NCI-H146 (cell line): ENCODE measurements around the gene WDR54.
A peak's percentile ranks its signal among the peaks of the same experiment; 100 is the strongest.

ENCODE experiments used
- DNase-seq: peaks from one replicate; lab custom pipeline; 2025; lab: John Stamatoyannopoulos, UW

WDR54 gene

DNA sequence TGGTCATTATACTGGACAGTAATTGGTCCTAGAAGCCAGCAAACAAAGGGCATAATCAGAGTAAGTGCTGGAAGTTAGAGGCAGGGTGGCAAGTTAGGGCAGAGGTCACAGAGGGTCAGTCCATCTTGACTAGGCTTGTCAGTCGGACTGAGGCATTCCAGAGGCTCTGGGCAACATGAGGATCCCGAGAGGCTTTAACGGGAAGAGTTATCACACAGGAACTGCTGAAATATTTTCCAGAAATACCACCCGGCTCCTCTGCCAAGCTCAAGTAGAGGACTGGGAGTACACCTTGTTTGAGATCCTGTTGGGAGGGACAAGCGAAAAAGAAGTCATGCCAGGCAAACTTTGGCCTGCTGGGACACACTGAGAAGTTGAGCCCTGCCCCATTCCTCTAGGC lies 13.8 kb upstream of the WDR54 start:
- DNase-seq = no peak

DNA sequence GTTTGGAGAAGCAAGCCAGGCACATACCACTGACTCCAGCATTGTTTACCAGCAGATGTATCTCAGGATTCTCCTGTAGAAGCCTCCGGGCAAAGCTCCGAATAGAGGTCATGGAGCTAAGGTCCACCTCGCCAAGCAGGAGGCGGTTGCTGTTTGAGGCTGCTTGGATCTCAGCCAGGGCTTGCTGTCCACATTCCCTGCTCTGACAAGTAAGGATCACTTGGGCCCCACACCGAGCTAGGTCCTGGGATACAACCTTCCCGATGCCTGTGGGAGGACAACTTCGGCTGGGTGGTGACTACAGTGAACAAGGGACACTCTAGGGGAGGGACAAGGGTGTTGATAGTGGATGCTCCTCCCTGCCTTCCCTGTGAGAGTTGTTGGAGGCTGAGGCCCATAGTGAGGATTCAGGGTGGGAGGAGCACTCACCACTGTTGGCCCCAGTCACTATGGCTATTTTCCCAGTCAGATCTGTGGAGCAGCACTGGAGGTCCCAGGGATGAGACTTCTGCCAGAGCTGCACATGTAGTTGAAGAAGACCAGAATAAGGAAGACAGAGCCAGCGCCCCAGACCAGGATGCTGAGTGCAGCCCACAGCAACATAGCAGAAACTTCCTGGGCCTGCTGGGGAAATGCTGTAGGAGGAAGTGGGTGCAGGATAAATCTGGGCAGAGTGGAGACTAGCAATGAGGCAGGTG lies 8.4 kb upstream of the WDR54 start:
- DNase-seq = no peak

DNA sequence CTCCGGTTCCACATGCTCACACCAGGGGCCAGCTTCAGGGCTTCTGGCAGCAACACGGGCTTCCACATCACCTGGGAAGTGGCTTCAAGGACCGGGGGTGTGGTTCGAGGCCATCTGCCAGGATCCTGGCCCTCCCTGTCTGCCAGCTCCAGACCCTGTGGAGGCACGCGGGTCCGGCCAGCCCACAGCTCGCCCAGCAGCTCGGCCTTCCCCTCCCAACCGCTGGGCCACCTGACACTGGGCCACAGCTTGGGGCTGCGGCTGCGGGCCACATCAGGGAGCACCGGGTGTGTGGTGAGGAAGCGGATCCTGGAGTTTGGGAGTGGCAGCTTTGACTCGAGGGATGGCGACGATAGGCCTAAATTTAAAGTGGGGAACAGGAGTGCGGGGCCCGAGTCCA lies 7.1 kb upstream of the WDR54 start:
- no peak for DNase-seq

GRCh38 chr2:74414881-74415761 lies 6.4 kb upstream of the WDR54 start:
- DNase-seq = no peak

DNA sequence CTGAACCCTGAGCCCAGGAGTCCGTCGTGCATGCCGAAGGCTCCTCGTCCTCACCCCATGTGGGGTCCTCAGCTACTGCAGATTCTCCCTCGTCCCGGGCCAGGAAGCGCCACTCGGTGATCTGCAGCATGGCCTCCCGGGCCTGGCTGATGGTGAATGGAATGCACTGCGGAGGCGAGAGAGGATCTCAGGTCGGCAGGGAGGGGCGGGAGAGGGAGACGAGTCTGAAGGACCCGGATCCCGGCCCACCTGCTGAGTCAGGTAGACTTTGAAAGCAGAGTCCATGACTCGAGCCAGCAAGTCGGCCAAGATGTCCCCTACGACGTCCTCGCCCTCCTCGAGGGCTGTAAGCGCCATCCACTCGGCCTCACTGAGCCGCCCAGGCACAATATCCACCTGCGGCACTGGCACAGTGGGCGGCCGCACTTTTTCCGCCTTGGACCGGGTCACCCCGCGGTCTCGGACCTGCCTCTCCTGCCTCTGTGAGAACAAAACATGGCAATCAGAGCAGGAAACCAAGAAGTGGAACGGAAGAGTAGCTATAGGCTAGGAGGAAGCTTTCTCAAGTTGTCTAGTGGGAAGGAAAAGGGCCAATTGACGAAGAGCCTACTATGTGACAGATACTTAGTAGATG lies 5.7 kb upstream of the WDR54 start:
- no peak for DNase-seq

GRCh38 chr2:74416778-74417177 lies 4.8 kb upstream of the WDR54 start:
- no peak for DNase-seq

GRCh38 chr2:74417197-74417596 lies 4.3 kb upstream of the WDR54 start:
- DNase-seq = no peak

- DNase-seq = no peak
These were observed 3.8 kb upstream of the WDR54 start for GRCh38 chr2:74417763-74418162.

DNA sequence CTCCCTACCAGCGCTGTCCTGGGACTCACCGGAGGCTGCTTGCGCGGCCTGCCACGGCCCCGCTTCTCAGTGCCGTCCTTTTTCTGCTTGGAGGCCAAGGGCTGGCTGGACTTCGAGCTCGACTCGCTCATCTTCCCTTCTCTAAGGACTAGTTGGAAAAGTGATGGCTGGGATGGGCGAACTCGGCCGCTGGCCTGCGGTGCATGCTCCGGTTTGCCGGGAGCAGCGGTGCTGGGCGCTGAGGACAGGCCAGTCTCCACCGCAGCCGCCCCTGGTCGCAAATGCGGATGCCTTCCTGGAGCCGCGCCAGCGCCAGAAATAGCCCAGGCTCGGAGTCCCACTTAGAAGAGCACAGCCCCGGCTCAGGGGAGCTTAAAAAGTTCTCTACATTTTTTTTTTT lies 3.2 kb upstream of the WDR54 start:
- no peak for DNase-seq

DNA sequence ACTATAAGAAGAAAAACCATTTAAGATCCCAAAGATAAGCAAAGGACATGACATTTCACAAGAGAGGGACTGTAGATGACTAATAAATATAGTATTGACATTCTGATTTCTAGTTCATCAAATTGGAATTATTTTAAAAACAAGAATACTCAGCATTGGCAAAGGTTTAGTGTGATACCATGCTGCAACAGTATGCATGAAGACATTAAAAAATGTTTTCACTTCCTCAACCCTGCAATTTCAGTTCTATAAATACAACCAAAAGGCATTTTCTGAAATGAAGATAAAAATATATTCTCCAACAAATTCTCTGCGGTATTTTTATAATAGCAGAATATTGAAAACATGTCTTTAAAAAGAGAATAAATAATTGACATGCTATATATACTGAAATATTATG lies 2.2 kb upstream of the WDR54 start:
- DNase-seq = no peak

- no peak for DNase-seq
These were observed 1.5 kb upstream of the WDR54 start for GRCh38 chr2:74420006-74420405.

- DNase-seq = peak; percentile 18
These were observed 957 bp upstream of the WDR54 start for GRCh38 chr2:74420443-74421103.

DNA sequence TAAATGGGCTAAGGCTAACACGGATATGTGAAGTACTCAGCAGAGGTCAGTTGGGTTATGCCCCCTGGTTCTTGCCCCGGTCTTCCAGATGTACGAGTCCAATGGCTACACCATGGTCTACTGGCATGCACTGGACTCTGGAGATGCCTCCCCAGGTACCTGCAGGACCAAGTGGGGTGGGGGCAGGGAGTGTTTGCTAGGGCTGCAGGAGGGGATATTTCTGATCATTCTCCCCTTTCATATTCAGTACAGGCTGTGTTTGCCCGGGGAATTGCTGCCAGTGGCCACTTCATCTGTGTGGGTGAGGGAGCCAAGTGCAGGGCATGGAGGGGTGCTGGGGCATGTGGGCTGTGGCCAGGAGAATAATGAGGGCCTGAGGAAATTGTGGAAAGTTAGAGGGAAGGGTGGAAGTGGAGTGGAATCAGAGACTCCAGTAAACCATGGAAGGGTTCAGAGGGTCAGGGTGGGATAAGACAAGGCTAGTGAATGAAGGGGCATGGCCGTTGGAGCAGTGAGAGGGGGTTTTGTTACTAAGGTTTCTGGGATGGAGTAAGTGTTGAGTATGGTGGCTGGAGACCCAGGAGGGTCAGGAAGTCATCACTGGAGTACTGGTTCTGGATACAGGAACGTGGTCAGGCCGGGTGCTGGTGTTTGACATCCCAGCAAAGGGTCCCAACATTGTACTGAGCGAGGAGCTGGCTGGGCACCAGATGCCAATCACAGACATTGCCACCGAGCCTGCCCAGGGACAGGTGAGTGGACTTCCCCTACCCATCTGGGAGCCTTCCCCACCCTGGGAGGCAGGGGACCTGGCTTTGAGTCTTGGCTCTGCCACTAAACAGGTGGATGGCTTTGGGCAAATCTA lies 1.9 kb downstream of the WDR54 start:
- no peak for DNase-seq

DNA sequence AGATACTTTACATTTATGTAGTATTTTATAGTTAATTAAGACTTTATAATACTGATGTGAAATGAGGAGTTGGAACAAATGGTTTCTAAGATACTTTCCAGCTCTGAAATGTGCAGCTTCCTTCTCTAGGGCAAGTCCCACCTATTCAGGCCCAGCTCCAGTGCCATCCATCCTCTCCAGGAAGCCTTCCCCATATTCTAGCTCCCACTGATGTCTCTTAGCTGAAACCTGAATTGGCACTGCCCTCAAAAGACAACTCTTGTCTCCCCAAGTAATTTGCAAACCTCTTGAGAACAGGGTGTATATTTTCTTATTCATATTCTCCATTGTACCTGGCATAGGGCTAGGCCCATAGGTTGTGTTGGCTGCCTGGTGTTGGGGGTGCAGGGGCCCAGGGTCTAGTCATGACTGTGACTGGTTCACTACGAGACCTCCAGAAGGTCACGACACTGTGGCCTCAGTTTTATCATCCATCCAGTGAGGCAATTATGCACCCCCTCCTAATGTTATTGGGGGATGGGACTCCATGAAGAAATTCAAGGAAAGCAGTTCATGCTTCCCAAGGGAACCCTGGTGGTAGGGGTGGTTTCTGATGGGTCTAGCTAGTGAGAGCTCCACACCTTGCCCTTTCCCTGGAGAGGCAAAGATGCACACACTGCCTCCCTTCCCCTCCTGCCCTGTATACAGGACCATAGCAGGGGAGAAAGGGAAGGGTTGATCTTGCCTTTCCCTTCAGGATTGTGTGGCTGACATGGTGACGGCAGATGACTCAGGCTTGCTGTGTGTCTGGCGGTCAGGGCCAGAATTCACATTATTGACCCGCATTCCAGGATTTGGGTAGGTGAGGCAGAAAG lies 2.8 kb downstream of the WDR54 start:
- no peak for DNase-seq

DNA sequence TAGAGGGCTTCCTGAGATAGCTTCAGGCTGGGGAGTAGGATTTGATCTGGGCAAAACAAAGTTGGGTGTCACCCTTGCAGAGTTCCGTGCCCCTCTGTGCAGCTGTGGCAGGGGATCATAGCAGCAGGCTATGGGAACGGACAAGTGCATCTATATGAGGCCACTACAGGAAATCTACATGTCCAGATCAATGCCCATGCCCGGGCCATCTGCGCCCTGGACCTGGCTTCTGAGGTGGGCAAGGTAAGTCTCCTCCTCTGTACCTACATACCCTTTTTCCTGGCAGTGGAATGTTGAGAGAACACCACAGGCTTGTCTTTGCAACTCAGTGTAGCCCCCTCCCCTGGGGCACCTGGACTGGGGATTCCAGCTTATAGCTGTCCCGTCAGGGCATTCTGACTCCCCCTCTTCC lies 3.5 kb downstream of the WDR54 start:
- DNase-seq = no peak

GRCh38 chr2:74425523-74425922 lies 4.0 kb downstream of the WDR54 start:
- DNase-seq = no peak

DNA sequence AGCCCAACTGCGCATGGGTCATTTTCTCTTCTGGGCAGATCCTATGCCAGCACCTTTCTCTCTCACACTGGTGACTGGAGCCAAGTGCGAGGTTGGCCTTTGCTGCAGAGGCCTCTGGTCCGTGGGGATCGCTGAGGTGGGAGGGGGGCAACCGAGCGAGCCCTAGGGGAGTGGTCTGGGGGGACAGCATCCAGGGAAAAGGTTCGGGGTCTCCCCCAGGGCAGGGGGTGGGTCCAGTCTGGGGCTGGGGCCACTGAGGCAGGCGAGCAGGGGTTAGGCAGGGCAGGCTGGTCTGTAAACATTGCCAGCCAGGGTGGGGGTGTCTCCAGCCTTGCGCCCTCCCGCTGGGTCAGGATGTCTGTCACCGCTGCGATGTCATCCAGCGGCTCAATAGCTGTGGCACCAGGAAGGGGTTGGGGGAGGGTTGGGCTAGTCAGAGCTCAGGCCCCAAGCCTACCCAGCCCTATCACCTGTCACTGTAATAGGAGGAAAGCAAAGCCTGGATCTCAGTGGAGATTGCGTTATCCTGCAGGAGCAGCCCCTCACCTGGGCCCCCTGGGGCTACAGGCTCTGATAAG lies 4.7 kb downstream of the WDR54 start:
- DNase-seq = no peak

- no peak for DNase-seq
These were observed 6.0 kb downstream of the WDR54 start for GRCh38 chr2:74427551-74427950.

- no peak for DNase-seq
These were observed 7.1 kb downstream of the WDR54 start for GRCh38 chr2:74428675-74429074.
